Breast epithelium (tissue), 4 donors: ENCODE results near the gene XCL2. TPM values are rescaled to one million over a fixed set of nuclear protein-coding genes. Genes with fewer than 3 reads are reported as not detected.

ENCODE experiments used
- DNase-seq, 2 donors: peaks; one replicate each; pipeline ENCODE4 v3.0.0-alpha.2; 2019; ENCODE audit warnings: low spot score in 2 of 2
- H3K27ac ChIP-seq, 2 donors: fragments of 200-600 bp; sonication (generic) in 1 of 2; one replicate each; pipeline ENCODE4 v1.5.1; 2016 to 2019; ENCODE audit warnings: mild to moderate bottlenecking in 1 of 2
- H3K27me3 ChIP-seq, 2 donors: fragments of 200-600 bp; sonication (generic) in 1 of 2; one replicate each; pipeline versions ENCODE4 v1.5.1 to v1.6.0; 2017 to 2019; ENCODE audit warnings: control low read depth in 1 of 2, mild to moderate bottlenecking in 1 of 2
- H3K36me3 ChIP-seq: fragments of 200-600 bp; one replicate; pipeline ENCODE4 v1.5.1; 2019
- H3K4me1 ChIP-seq, 2 donors: fragments of 200-600 bp; sonication (generic); one replicate each; pipeline ENCODE4 v1.5.1; 2016 to 2019; ENCODE audit warnings: control low read depth in 1 of 2
- H3K4me3 ChIP-seq, 3 donors: fragments of 200-600 bp; sonication (generic); 1 replicate in 2 of 3; 2 replicates in 1 of 3; pipeline ENCODE4 v1.5.1; 2016 to 2019; ENCODE audit warnings: mild to moderate bottlenecking in 3 of 3, moderate library complexity in 2 of 3
- H3K9me3 ChIP-seq, 2 donors: fragments of 200-600 bp; sonication (generic) in 1 of 2; one replicate each; pipeline ENCODE4 v1.5.1; 2016 to 2019; ENCODE audit warnings: control low read depth in 1 of 2
- CTCF ChIP-seq, 3 donors: fragments of 450-650 bp; IDR thresholded peaks; one replicate each; pipeline ENCODE4 v1.5.1; 2016 to 2017; ENCODE audit warnings: antibody characterized with exemption in 3 of 3, mild to moderate bottlenecking in 3 of 3, moderate library complexity in 3 of 3
- POLR2A ChIP-seq: fragments of 450-650 bp; IDR thresholded peaks from one replicate; pipeline ENCODE4 v1.6.1; 2016; ENCODE audit warnings: antibody characterized with exemption, mild to moderate bottlenecking, moderate library complexity
- POLR2AphosphoS5 ChIP-seq, 3 donors: sonication (generic); formaldehyde crosslinking; IDR thresholded peaks; one replicate each; pipeline ENCODE4 v1.6.1; 2017; ENCODE audit warnings: antibody characterized with exemption in 3 of 3
- intact Hi-C: fragments of 100-400 bp; cut with DNase I; formaldehyde crosslinking; loops from one replicate; pipeline ENCODE4 v1.15.1; 2023; ENCODE audit warnings: low total_unique reads
- total RNA-seq, 3 donors: library from RNA; depleted of rRNA; stranded (reverse); fragments of >200 nt; gene quantifications; one replicate each; pipeline ENCODE4 v1.1.0, GENCODE V29; 2016

XCL2 gene
- total RNA-seq, 3 donors from 2014 or later = 1.9 TPM; not detected in 2

- no peak overlapping the region for H3K4me3 ChIP-seq
- intact Hi-C loops = no loop called here
Observed at GRCh38 chr1:168499688-168500049, 44.1 kb downstream of the XCL2 start.

GRCh38 chr1:168498956-168499687 lies 44.7 kb downstream of the XCL2 start:
- intact Hi-C loops = no loop called here
- H3K27me3 ChIP-seq = no peaks in the 10 kb centered on the region

More at GRCh38 chr1:168499688-168500049, 44.1 kb downstream of the XCL2 start:
- Histone ChIP-seq H3K4me1 (no peaks in the 10 kb centered on the region), H3K27me3 (no peaks in the 10 kb centered on the region), H3K27ac (no peak overlapping the region), H3K36me3 (no peaks in the 10 kb centered on the region), H3K9me3 (no peaks in the 10 kb centered on the region)
- no peak for DNase-seq
- TF ChIP-seq POLR2A = no peak
- no peak for TF ChIP-seq POLR2AphosphoS5 (IDR thresholded peaks at IDR 0.05)
- TF ChIP-seq CTCF (IDR thresholded peaks at IDR 0.05) = no peak

GRCh38 chr1:168498159-168498631 lies 45.6 kb downstream of the XCL2 start:
- no peak for DNase-seq
- no peaks in the 10 kb centered on the region for H3K27me3 ChIP-seq
- no peak overlapping the region for H3K4me3 ChIP-seq
- H3K27ac ChIP-seq = no peak overlapping the region
- H3K36me3 ChIP-seq = no peaks in the 10 kb centered on the region
- no peaks in the 10 kb centered on the region for H3K4me1 ChIP-seq
- H3K9me3 ChIP-seq = no peaks in the 10 kb centered on the region
- TF ChIP-seq POLR2AphosphoS5 (IDR thresholded peaks at IDR 0.05) = no peak
- intact Hi-C loops = no loop called here

More at GRCh38 chr1:168498956-168499687, 44.7 kb downstream of the XCL2 start:
- no peak for TF ChIP-seq POLR2AphosphoS5 (IDR thresholded peaks at IDR 0.05)
- no peak for TF ChIP-seq CTCF (IDR thresholded peaks at IDR 0.05)
- no peaks in the 10 kb centered on the region for H3K9me3 ChIP-seq
- H3K27ac ChIP-seq = no peak overlapping the region
- H3K4me3 ChIP-seq = no peak overlapping the region
- H3K4me1 ChIP-seq = no peaks in the 10 kb centered on the region
- no peak for DNase-seq
- H3K36me3 ChIP-seq = no peaks in the 10 kb centered on the region

- Histone ChIP-seq H3K9me3 (no peaks in the 10 kb centered on the region), H3K27me3 (no peaks in the 10 kb centered on the region), H3K4me3 (no peak overlapping the region), H3K27ac (no peak overlapping the region), H3K36me3 (no peaks in the 10 kb centered on the region), H3K4me1 (no peaks in the 10 kb centered on the region)
- TF ChIP-seq POLR2A (no peak), CTCF (IDR thresholded peaks at IDR 0.05) (no peak), POLR2AphosphoS5 (IDR thresholded peaks at IDR 0.05) (no peak)
- intact Hi-C loops = no loop called here
- DNase-seq = no peak
Observed at GRCh38 chr1:168497376-168497950, 46.3 kb downstream of the XCL2 start.

- intact Hi-C loops = no loop called here
- no peaks in the 10 kb centered on the region for H3K9me3 ChIP-seq
- H3K36me3 ChIP-seq = no peaks in the 10 kb centered on the region
- no peaks in the 10 kb centered on the region for H3K4me1 ChIP-seq
- no peak for DNase-seq
- no peaks in the 10 kb centered on the region for H3K27me3 ChIP-seq
- H3K27ac ChIP-seq = no peak overlapping the region
- no peak for TF ChIP-seq CTCF (IDR thresholded peaks at IDR 0.05)
- TF ChIP-seq POLR2AphosphoS5 (IDR thresholded peaks at IDR 0.05) = no peak
- no peak for TF ChIP-seq POLR2A
- H3K4me3 ChIP-seq = no peak overlapping the region
Observed at GRCh38 chr1:168491527-168492164, 52.2 kb downstream of the XCL2 start.

Other genes starting within 250 kb of the XCL2 start
- gene XCL1, start 32.6 kb upstream of the XCL2 start, total RNA-seq = under 1 TPM in 1 of 3 donors, not detected in 2; 0.33 TPM
- gene DPT, start 185.2 kb upstream of the XCL2 start, total RNA-seq = 100 to 1,000 TPM in 1 of 3 donors, 10 to 100 TPM in 2; 26.9 to 740 (median 62.6) TPM